DND-41 (cell line): ENCODE measurements around the gene TRMO.

Experiments
- EZH2 ChIP-seq: IDR thresholded peaks from 3 replicates; pipeline ENCODE4 v1.6.1; 2012; ENCODE audit warnings: borderline replicate concordance, low read depth, mild to moderate bottlenecking, moderate library complexity, low read length, inconsistent platforms; ENCODE audit not compliant: severe bottlenecking
- TF ChIP-seq, protein P1 (sequence below): IDR thresholded peaks from 2 replicates; pipeline ENCODE4 v1.5.1; 2012; ENCODE audit warnings: borderline replicate concordance, low read length, moderate library complexity, mild to moderate bottlenecking; ENCODE audit not compliant: poor library complexity, severe bottlenecking; ENCODE audit errors: extremely low read depth

GRCh38 chr9:97964901-97965300, 42.6 kb upstream of the TRMO start:
- TF ChIP-seq, protein P1, sequence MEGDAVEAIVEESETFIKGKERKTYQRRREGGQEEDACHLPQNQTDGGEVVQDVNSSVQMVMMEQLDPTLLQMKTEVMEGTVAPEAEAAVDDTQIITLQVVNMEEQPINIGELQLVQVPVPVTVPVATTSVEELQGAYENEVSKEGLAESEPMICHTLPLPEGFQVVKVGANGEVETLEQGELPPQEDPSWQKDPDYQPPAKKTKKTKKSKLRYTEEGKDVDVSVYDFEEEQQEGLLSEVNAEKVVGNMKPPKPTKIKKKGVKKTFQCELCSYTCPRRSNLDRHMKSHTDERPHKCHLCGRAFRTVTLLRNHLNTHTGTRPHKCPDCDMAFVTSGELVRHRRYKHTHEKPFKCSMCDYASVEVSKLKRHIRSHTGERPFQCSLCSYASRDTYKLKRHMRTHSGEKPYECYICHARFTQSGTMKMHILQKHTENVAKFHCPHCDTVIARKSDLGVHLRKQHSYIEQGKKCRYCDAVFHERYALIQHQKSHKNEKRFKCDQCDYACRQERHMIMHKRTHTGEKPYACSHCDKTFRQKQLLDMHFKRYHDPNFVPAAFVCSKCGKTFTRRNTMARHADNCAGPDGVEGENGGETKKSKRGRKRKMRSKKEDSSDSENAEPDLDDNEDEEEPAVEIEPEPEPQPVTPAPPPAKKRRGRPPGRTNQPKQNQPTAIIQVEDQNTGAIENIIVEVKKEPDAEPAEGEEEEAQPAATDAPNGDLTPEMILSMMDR = no peak
- TF ChIP-seq EZH2 = no peak
